BLaER1 treated with 17β-estradiol and CSF1 and Interleukin-3, amounts not matched to agents 10 nM and 100 nM (cell line): ENCODE results near the gene MEP1A.
A peak's percentile ranks its signal among the peaks of the same experiment; 100 is the strongest.

Source experiments
- H3K27ac ChIP-seq, 11 experiments: shearing (Covaris generic); formaldehyde crosslinking; 2 replicates each; pipeline ENCODE4 v1.8.1; 2022
- H3K27me3 ChIP-seq, 11 experiments: shearing (Covaris generic); formaldehyde crosslinking; 2 replicates each; pipeline ENCODE4 v1.8.1; 2022
- H3K36me3 ChIP-seq, 11 experiments: shearing (Covaris generic); formaldehyde crosslinking; 2 replicates each; pipeline ENCODE4 v1.8.1; 2022
- H3K4me1 ChIP-seq, 10 experiments: shearing (Covaris generic); formaldehyde crosslinking; 2 replicates each; pipeline ENCODE4 v1.8.1; 2022
- H3K4me2 ChIP-seq, 11 experiments: shearing (Covaris generic); formaldehyde crosslinking; 2 replicates each; pipeline ENCODE4 v1.8.1; 2022
- H3K4me3 ChIP-seq, 10 experiments: shearing (Covaris generic); formaldehyde crosslinking; 2 replicates each; pipeline ENCODE4 v1.8.1; 2022
- H3K9ac ChIP-seq, 11 experiments: shearing (Covaris generic); formaldehyde crosslinking; 2 replicates each; pipeline ENCODE4 v1.8.1; 2022
- H3K9me3 ChIP-seq, 11 experiments: shearing (Covaris generic); formaldehyde crosslinking; replicated peaks in 1 of 11; 2 replicates each; pipeline ENCODE4 v1.8.1; 2022
- H4K20me1 ChIP-seq, 11 experiments: shearing (Covaris generic); formaldehyde crosslinking; 2 replicates each; pipeline ENCODE4 v1.8.1; 2022
- Cebpa-rat ChIP-seq, 11 experiments: shearing (Covaris generic); IDR thresholded peaks; 2 replicates each; pipeline ENCODE4 v1.8.1; 2022

Gene MEP1A

GRCh38 chr6:46787871-46788540 is 5.2 kb upstream of the MEP1A start:
- Histone ChIP-seq H3K27ac (no peak overlapping the region), H3K4me3 (no peak overlapping the region), H3K27me3 (no peaks in the 10 kb centered on the region), H4K20me1 (no peaks in the 10 kb centered on the region), H3K9me3 (no peaks in the 10 kb centered on the region), H3K4me2 (no peak overlapping the region), H3K9ac (no peak overlapping the region), H3K4me1 (peaks cover 0 to 22% (median 0%) of the 10 kb centered on the region in 10 experiments; a peak in 4 of 20 replicates), H3K36me3 (no peaks in the 10 kb centered on the region)
- TF ChIP-seq Cebpa-rat (IDR thresholded peaks at IDR 0.05) = no peak

GRCh38 chr6:46788791-46789190 is 4.4 kb upstream of the MEP1A start:
- H3K4me2 ChIP-seq = no peak overlapping the region
- no peak overlapping the region for H3K27ac ChIP-seq
- no peak overlapping the region for H3K4me3 ChIP-seq
- TF ChIP-seq Cebpa-rat (IDR thresholded peaks at IDR 0.05) = no peak
- peaks cover 0 to 22% (median 0%) of the 10 kb centered on the region in 10 experiments; a peak in 4 of 20 replicates for H3K4me1 ChIP-seq
- no peaks in the 10 kb centered on the region for H3K9me3 ChIP-seq
- no peaks in the 10 kb centered on the region for H3K27me3 ChIP-seq
- H3K36me3 ChIP-seq = no peaks in the 10 kb centered on the region
- no peak overlapping the region for H3K9ac ChIP-seq
- H4K20me1 ChIP-seq = no peaks in the 10 kb centered on the region

DNA sequence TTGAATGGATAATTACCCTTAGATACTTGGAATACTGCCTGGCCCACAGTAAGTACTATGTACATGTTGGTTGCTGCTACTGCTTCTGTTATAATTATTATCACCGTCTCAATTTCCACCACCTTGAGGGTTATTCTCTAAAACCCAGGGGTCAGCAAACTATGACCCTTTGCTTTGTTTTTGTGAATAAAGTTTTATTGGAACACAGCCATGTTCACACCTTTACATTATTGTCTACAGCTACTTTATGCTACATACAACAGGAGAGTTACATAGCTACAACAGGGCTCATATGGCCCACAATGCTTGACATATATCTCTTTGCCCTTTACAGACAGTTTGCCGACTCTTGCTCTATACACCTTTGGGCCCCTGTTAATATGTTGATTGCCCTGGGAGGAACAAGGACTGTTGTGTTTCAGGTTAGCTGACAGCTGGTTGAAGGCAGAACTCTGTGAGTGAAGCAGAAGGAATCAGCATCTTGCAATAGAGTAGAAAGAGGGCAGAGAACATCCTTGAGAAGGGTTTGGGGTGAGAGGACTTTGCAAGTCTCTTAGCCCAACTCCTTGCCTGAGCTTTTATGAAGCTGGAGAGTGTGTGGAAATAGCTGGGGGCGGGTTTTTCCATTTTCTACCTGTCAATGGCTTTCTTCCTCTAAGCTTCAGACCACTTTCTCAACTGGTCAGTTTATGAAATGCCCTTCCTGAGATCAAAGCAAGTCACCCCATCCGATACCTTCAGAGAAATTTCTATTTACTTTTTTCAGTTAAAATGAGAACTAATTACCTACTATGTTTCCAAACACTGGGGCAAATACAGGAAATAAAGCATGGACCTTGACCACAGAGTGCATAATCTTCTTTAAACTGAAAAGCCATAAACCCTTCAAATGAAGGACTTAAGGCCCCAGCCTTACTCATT is 3.5 kb upstream of the MEP1A start:
- TF ChIP-seq Cebpa-rat (IDR thresholded peaks at IDR 0.05) = no peak
- H3K36me3 ChIP-seq = no peaks in the 10 kb centered on the region
- no peaks in the 10 kb centered on the region for H3K9me3 ChIP-seq
- no peak overlapping the region for H3K4me2 ChIP-seq
- H4K20me1 ChIP-seq = no peaks in the 10 kb centered on the region
- no peak overlapping the region for H3K9ac ChIP-seq
- no peak overlapping the region for H3K27ac ChIP-seq
- no peak overlapping the region for H3K4me3 ChIP-seq
- H3K4me1 ChIP-seq = peaks cover 0 to 14% (median 0%) of the 10 kb centered on the region in 10 experiments; a peak in 4 of 20 replicates
- no peaks in the 10 kb centered on the region for H3K27me3 ChIP-seq

GRCh38 chr6:46790355-46790874 is 2.8 kb upstream of the MEP1A start:
- Histone ChIP-seq H3K9ac (no peak overlapping the region), H3K36me3 (no peaks in the 10 kb centered on the region), H4K20me1 (no peaks in the 10 kb centered on the region), H3K4me1 (peaks cover 0 to 7% (median 0%) of the 10 kb centered on the region in 10 experiments; a peak in 4 of 20 replicates), H3K27ac (no peak overlapping the region), H3K4me2 (no peak overlapping the region), H3K9me3 (no peaks in the 10 kb centered on the region), H3K4me3 (no peak overlapping the region), H3K27me3 (no peaks in the 10 kb centered on the region)
- TF ChIP-seq Cebpa-rat (IDR thresholded peaks at IDR 0.05) = no peak

GRCh38 chr6:46792635-46793034 is 554 bp upstream of the MEP1A start:
- Histone ChIP-seq H3K4me2 (no peak overlapping the region), H3K9me3 (no peaks in the 10 kb centered on the region), H3K9ac (no peak overlapping the region), H4K20me1 (no peaks in the 10 kb centered on the region), H3K36me3 (no peaks in the 10 kb centered on the region), H3K27me3 (no peaks in the 10 kb centered on the region), H3K4me1 (peaks cover 0 to 5% (median 0%) of the 10 kb centered on the region in 10 experiments; a peak in 1 of 20 replicates), H3K4me3 (no peak overlapping the region), H3K27ac (no peak overlapping the region)
- TF ChIP-seq Cebpa-rat (IDR thresholded peaks at IDR 0.05) = no peak

DNA sequence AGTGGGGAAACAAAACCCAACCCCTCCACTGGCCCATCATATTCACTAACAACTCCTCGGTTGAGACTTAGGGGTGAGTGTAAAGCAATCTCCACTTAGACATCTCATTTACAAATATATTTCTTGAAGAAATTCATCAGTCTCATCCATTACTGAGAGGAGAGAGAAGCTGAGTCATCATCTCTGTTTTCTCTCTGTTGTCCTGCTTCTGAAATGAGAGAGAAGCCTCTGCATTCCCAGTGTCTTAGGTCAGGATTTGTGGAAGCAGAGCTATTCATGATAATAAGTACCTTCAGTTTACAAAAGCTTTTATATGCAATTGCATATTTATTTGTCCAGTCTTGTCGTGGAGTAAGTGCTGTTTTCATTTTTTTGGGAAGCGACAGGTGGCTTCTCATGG is 879 bp downstream of the MEP1A start:
- no peak overlapping the region for H3K9ac ChIP-seq
- no peaks in the 10 kb centered on the region for H3K9me3 ChIP-seq
- no peak overlapping the region for H3K27ac ChIP-seq
- H4K20me1 ChIP-seq = no peaks in the 10 kb centered on the region
- no peaks in the 10 kb centered on the region for H3K36me3 ChIP-seq
- no peak for TF ChIP-seq Cebpa-rat (IDR thresholded peaks at IDR 0.05)
- peaks cover 0 to 5% (median 0%) of the 10 kb centered on the region in 10 experiments; a peak in 1 of 20 replicates for H3K4me1 ChIP-seq
- H3K4me3 ChIP-seq = no peak overlapping the region
- H3K27me3 ChIP-seq = no peaks in the 10 kb centered on the region
- H3K4me2 ChIP-seq = no peak overlapping the region

- Histone ChIP-seq H3K27me3 (no peaks in the 10 kb centered on the region), H3K4me1 (peaks cover 0 to 5% (median 0%) of the 10 kb centered on the region in 10 experiments; a peak in 1 of 20 replicates), H3K9me3 (no peaks in the 10 kb centered on the region), H3K4me3 (no peak overlapping the region), H3K27ac (no peak overlapping the region), H3K4me2 (no peak overlapping the region), H3K9ac (no peak overlapping the region), H3K36me3 (no peaks in the 10 kb centered on the region), H4K20me1 (no peaks in the 10 kb centered on the region)
- TF ChIP-seq Cebpa-rat (IDR thresholded peaks at IDR 0.05) = no peak
Observed at GRCh38 chr6:46795816-46796215, 2.6 kb downstream of the MEP1A start.

DNA sequence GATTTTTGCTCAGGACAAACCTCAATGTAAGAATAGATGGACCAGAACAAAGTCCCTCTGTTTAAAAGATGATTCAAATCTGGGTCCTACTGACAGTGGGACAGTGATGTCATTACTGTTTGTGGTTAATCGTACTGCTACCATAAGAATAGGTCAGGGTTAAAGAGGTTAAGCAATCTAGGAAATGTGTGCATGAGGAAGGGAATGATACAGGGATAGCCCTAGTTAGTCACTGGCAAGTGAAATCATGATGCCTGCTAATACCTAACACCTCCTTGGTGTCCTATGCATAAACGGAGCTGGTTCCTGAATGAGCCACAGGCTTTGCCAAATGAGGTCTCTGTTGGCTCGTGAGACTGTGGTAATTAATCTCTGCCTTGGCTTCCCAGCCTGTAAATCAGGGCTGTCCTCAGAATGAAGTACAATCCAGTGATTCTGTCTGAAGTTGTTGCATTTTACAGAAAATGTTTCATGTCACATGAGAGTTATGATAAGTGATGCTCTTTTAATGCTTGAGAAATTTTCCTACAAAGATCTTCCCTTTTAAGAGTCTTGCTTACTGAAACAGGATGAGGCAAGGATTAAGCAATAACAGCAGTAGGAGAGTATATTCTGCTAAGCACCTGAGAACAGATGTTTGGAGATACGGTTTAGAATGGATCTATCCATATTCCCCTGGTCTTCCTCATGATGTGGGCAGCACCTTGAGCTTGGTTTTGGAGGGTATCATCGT is 3.8 kb downstream of the MEP1A start:
- Histone ChIP-seq H3K36me3 (no peaks in the 10 kb centered on the region), H3K4me3 (no peak overlapping the region)

GRCh38 chr6:46799657-46800056 is 6.5 kb downstream of the MEP1A start:
- Histone ChIP-seq H3K27me3 (no peaks in the 10 kb centered on the region), H3K4me1 (peaks cover 0 to 5% (median 0%) of the 10 kb centered on the region in 10 experiments; a peak in 1 of 20 replicates)

More for the DNA sequence above, 3.8 kb downstream of the MEP1A start:
- Histone ChIP-seq H4K20me1 (no peaks in the 10 kb centered on the region), H3K27ac (no peak overlapping the region), H3K4me1 (peaks cover 0 to 5% (median 0%) of the 10 kb centered on the region in 10 experiments; a peak in 1 of 20 replicates), H3K27me3 (no peaks in the 10 kb centered on the region), H3K9me3 (no peaks in the 10 kb centered on the region), H3K4me2 (peak overlapping the region in 1 of 11 experiments; percentile 10; a peak in 1 of 22 replicates), H3K9ac (no peak overlapping the region)
- TF ChIP-seq Cebpa-rat (IDR thresholded peaks at IDR 0.05) = no peak

More at GRCh38 chr6:46799657-46800056, 6.5 kb downstream of the MEP1A start:
- H3K9ac ChIP-seq = no peak overlapping the region
- no peak overlapping the region for H3K4me3 ChIP-seq
- H3K27ac ChIP-seq = no peak overlapping the region
- no peaks in the 10 kb centered on the region for H4K20me1 ChIP-seq
- no peaks in the 10 kb centered on the region for H3K9me3 ChIP-seq
- TF ChIP-seq Cebpa-rat (IDR thresholded peaks at IDR 0.05) = no peak
- no peaks in the 10 kb centered on the region for H3K36me3 ChIP-seq
- H3K4me2 ChIP-seq = no peak overlapping the region
